ENCODE data around the gene KLHDC1.

GRCh38 chr14:49687942-49688700 is 4.8 kb upstream of the KLHDC1 start, which contains the start of gene POLE2:
- TF ChIP-seq SIN3A (IDR thresholded peaks at IDR 0.05; ENCODE audit: borderline replicate concordance in 2 of 2, control insufficient read depth in 1 of 2, low read depth in 2 of 2, low read length in 2 of 2) (no peak), EZH2 (IDR thresholded peaks at IDR 0.05; ENCODE audit: borderline replicate concordance, low read depth, low read length) (no peak), GABPB2 (CRISPR knock-in tag; conservative IDR thresholded peaks at IDR 0.05) (no peak), POLR2AphosphoS5 (IDR thresholded peaks at IDR 0.05; ENCODE audit: control insufficient read depth, insufficient read depth, low read depth, low read length) (peak; percentile 66), ZNF740 (CRISPR knock-in tag; IDR thresholded peaks at IDR 0.05) (peak; percentile 50; the same call in 1 of the 2 replicates), ZNF740 (tag; IDR thresholded peaks at IDR 0.05) (no peak), TCF7 (IDR thresholded peaks at IDR 0.05; ENCODE audit: borderline replicate concordance) (no peak), ERF (CRISPR knock-in tag; IDR thresholded peaks at IDR 0.05) (0 out of 2 replicates have a peak, but pooled peaks have one; percentile 76)
- TF ChIP-seq, protein P1, sequence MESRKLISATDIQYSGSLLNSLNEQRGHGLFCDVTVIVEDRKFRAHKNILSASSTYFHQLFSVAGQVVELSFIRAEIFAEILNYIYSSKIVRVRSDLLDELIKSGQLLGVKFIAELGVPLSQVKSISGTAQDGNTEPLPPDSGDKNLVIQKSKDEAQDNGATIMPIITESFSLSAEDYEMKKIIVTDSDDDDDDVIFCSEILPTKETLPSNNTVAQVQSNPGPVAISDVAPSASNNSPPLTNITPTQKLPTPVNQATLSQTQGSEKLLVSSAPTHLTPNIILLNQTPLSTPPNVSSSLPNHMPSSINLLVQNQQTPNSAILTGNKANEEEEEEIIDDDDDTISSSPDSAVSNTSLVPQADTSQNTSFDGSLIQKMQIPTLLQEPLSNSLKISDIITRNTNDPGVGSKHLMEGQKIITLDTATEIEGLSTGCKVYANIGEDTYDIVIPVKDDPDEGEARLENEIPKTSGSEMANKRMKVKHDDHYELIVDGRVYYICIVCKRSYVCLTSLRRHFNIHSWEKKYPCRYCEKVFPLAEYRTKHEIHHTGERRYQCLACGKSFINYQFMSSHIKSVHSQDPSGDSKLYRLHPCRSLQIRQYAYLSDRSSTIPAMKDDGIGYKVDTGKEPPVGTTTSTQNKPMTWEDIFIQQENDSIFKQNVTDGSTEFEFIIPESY (CRISPR knock-in tag; IDR thresholded peaks at IDR 0.05), result peak; percentile 68; the same call in 1 of the 2 replicates

Measured in K562 (cell line).